ENCODE data around the gene RPLP1.

The RPLP1 gene

DNA sequence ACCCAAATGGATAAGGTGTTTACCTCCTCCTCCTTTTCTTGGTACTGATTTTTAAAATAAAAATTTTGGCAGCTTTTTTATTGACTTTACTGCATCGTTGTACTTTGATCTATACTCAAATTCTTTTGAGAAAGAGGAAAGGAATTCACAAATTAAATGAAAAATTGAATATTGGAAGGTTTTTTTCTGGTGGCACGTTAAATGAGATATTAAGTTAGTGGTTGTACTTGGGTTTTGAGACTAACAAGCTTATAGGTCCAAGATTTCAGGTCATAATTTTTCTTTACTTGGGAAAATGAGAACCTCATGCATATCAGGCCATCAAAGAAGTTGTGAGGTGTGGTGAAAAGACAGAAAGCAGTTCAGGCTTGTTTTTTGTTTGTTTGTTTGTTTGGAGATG is 14.1 kb downstream of the RPLP1 start:
- H3K27ac ChIP-seq = peak overlapping the region; percentile 12
- DNase-seq (ENCODE audit: low read depth, low spot score) = no peak

DNA sequence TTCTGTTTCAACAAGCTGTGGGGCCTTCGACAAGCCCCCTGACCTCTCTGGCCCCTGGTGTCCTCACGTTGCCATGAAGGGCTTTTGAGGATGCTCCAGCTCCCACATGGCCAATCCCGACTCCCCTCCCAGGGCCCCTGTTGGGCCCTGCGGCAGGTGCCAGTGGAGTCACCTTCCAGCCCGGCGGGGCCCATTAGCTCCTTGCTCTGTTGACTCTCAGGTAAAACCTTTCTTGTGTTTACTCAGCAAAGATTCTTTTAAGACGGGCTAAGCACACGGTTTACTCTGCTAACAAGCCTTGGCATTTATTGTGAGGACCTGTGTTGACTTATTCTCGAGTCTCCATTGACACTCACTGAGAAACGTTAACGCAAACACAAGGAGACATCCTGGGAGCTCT is 15.0 kb downstream of the RPLP1 start:
- peak overlapping the region; percentile 53 for H3K27ac ChIP-seq
- DNase-seq (ENCODE audit: low read depth, low spot score) = no peak

DNA sequence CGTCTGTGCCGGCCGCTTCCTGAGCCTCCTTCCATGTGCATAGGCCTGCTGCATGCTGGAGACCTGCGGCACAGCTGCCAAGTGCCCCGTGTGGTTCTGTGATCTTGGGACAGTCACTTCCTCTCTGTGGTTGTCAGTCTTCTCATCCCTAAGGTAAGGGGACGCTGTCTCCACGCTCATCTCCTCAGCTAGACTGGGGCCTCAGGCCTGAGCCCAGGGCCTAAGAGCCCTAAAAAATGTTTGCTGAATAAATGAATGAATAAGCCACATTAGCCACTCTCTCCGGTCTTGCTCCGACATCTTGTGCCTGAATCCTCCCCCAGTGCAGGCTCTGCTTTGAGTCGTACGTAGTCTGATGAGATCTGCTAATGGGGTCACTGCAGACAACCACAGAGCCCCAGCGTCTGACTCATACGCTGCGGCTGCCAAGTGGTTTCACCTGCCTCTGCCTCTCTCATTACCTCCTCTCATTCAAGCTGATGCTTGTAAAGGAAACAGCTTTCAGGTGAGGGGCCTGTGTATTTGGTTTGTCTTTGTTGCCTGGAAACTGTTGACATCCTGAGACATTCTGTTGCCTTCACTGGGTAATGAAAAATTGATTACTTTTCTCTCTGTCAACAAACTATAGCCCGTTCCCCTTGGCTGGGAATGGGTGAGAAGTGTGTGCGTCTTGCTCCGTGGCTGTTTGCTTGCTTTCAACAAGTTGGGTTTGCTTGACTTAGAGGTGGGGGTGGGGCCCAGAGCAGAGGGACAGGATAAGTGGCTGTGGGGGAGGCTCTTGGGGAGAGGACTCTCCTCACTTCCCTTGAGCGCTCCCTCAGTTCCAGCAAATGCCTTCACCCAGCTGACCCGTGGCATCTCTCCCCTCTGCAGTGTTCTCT is 15.9 kb downstream of the RPLP1 start:
- peak; percentile 95 for DNase-seq (ENCODE audit: low read depth, low spot score)

DNA sequence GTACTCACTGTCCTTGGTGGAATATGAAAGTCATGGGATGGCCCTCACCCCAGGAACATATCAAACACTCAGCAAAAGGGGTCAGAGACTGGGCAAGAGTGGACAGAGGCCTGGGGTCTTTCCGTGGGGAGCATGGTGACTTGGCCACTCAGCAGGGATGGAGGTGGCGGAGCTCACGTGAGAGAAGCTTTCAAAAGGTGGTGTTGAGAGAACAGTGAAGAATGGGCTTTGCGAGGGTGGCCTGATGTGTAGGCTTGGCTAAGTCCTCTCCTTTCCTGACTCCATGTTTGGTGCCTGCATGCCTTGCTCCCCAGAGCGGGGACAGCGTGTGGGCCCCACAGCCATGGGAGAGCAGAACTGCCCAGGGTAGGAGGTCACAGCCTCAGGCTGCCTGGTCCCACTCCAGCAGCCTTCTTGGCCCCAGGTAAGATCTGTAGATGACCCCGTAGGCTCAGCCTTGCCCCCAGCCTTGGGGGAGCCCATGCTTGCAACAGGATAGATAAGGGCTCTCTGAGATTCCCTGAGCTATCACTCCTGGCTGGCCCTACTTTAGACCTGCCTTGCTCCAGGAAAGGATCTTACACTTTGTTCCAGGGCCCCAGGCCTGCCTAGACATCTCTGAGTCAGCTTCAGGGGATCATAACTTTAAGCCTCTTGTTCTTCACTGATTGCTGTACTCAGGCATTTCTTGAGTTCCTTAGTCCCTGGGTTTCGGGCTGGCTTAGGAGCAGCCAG is 17.0 kb downstream of the RPLP1 start:
- DNase-seq (ENCODE audit: low read depth, low spot score) = no peak
- no peak overlapping the region for H3K27ac ChIP-seq

More for the DNA sequence above, 15.9 kb downstream of the RPLP1 start:
- H3K27ac ChIP-seq = peak overlapping the region; percentile 53

DNA sequence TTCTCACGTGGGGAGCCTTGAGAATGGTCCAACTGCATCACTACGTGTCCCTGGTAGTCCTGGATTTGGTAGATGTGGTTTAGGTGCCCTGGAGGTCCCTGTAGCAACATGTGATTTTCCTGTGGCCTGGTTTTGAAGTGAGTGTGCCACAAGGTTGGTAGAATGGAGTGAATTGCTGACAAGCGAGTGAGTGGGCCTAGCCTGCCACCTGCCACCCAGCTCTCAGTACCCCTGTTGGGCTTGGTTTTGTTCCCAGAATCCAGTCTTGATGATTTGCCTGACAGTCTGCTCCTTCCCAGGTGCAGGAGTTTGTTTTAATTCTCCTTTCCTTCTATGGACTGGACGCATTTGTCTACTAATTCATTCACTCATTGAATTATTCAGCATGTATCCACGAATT is 19.4 kb downstream of the RPLP1 start:
- no peak for DNase-seq (ENCODE audit: low read depth, low spot score)
- H3K27ac ChIP-seq = no peak overlapping the region

DNA sequence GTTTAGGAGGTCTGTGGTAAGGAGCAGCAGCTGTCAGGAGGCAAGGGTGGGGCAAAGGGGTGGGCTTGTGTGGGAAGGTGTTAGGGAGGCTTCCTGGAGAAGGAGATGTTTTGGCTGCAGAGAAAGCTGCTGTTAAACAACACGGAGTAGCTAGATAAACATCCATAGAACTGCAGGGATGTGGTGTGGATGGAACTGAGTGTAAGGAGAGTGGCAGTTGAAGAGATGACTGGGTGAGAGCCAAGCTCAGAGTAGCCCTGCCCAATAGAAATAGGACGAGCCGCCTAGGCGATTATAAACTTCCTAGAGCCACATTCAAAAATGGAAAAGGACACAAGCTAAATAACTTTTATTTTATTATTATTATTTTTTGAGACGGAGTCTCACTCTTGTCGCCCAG is 19.9 kb downstream of the RPLP1 start:
- H3K27ac ChIP-seq = no peak overlapping the region
- no peak for DNase-seq (ENCODE audit: low read depth, low spot score)

DNA sequence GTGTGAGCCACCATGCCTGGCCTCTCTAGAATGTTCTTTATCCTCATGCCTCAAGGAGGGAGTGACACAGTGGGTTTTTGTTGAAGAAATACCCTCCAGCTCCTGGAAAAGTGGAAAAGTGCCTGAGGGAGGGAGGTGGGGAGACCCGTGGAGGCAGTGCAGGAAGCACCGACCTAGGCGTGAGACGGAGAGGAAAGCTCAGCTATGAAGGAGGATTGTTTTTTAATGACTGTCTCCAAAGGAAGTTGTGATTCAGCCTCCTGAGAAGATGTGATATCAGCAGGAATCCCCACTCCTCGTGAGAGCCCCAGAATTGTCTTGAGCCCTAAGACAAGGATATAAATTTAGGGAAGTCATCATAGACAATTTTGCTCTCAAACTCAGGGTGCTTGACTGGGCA is 21.7 kb downstream of the RPLP1 start:
- H3K27ac ChIP-seq = no peak overlapping the region
- DNase-seq (ENCODE audit: low read depth, low spot score) = no peak

DNA sequence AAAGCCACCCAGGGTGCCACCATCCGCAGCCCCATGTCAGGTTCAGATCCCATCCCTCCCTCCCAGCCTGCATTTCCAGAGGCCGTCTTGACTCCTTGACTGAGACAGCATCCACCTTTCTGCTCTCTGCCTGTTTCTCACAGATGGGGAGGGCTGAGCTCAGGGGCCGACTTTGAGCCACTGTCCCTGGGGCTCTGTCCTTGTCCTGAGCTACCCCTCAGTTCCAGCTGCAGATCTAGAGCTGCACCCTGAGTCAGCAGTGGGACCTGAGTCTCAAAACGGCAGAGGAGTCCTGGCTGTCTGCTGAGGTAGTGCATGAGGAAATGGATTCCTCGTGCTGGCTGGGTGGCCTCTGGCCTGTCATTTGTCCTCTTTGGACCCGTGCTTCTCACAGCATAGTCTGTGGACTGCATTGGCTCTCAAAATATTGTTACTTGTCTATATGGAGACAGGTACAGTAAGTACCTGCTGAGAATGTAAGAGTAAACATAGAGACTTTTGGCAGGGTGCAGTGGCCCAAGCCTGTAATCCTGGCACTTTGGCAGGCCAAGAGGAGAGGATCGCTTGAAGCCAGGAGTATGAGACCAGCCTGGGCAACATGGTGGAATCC is 22.3 kb downstream of the RPLP1 start:
- H3K27ac ChIP-seq = no peak overlapping the region
- no peak for DNase-seq (ENCODE audit: low read depth, low spot score)

DNA sequence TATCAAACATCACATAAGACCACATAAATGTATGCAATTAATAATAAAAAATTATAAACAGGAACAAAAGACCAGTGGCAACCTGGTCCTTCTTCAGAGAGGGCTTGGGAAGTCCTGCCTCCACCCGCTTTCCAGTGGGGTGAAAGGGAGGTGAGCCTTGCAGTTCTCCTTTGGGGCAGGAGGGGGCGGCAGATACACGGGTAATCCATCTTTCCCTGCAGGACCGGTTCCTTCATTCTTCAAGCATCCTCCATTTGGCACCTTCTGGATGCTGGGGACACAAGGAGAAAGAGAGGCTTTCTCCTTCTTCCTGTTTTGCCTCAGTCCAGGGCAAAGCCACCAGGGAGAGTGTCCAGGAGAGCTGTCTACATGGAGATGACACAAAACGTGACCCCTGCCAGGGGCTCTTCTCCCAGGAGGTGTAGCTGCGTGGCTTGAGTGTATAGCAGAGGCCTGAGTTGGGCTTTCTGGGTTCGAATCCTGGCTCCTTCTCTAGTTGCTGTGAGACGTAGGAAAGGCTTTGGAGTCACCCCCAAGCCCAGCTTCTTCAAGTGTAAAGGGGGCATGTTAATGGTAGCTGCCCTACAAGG is 23.2 kb downstream of the RPLP1 start:
- no peak for DNase-seq (ENCODE audit: low read depth, low spot score)
- no peak overlapping the region for H3K27ac ChIP-seq

DNA sequence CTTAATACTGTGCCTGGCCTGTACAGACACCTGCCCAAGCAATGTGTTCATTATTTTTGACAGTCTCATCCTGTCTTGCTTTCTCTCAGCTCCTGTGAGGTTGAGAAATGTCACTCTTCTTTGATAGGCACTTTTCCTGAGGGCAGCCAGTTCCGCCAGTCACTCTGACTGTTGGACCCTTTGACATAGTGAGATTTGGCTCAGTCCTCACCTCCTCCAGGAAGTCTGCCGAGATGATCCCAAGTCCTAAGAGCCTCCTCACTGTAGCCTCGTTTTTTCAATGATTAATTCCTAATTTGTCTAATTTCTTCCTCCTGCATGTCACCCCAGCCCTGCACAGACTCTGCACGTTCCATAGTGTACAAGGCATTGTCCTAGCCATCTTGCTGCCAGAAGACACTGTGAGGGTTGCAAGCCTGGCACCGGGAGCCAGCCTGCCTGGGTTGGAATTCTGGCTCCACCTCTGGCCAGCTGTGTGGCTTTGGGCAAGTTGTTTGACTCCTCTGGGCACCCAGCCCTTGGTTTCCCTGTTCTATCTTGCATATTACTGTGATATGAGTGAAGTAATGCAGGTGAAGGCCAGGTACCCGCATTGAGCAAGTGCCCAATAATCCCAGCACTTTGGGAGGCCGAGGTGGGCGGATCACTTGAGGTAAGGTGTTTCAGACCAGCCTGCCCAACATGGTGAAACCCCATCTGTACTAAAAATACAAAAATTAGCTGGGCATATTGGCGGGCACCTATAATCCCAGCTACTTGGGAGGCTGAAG is 24.3 kb downstream of the RPLP1 start:
- DNase-seq (ENCODE audit: low read depth, low spot score) = no peak
- no peak overlapping the region for H3K27ac ChIP-seq

DNA sequence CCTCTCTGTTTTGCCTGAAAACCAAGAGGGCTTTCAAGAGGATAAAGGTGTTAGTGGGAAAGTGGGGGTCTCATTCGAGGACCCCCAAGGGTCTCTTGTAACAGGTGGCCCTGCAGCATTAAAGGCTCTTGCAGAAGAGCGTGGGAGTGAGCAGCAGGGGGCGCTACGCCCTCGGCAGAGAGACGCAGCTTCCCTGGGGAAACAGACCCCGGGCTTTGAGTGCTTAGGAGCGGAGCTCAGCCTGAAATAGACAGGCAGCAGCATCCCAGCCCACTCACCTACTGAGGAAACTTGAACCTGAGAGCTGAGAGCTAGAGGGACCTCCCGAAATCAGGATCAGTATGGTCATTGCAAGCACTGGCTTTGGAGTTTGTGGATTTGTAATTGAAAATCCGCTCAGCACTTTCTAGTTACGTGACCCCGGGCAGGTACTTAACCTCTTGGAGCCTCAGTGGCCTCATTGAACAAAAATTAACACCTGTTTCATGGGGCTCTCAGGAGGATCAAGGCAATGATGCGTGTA is 25.7 kb downstream of the RPLP1 start:
- no peak overlapping the region for H3K27ac ChIP-seq
- DNase-seq (ENCODE audit: low read depth, low spot score) = no peak

DNA sequence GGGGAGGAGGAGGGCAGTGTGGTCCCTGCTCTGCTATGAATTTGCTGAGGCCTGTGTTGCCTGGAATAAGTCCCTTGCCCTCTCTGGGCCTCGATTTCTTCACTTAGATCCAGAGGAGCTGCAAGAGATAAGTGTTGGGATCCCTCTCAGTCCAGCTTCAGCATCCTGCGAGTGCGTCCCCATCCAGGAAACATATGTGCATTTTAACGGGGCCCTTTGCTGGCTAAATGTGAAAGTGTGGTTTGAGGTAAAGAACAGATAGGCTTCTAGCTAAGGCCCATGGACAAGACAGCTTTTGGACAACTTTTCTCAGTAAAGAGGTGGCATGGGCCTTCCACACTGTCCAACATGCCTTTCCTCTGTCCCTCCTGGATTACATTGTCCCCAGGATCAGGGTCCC is 26.5 kb downstream of the RPLP1 start:
- DNase-seq (ENCODE audit: low read depth, low spot score) = no peak
- no peak overlapping the region for H3K27ac ChIP-seq

DNA sequence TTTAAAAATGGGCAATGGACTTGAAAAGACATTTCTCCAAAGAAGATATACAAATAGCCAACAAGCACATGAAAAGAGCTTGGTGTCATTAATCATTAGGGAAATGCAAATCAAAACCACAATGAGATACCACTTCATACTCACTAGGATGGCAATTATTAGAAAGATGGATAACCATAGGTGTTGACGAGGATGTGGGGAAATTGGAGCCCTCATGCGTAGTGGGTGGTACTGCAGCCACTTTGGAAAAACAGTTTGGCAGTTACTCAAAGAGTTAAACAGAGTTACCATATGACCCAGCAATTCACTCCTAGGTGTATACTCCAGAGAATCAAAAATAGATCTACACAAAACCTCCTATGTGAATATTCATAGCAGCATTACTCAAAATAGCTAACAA is 27.4 kb downstream of the RPLP1 start:
- DNase-seq (ENCODE audit: low read depth, low spot score) = no peak
- no peak overlapping the region for H3K27ac ChIP-seq

DNA sequence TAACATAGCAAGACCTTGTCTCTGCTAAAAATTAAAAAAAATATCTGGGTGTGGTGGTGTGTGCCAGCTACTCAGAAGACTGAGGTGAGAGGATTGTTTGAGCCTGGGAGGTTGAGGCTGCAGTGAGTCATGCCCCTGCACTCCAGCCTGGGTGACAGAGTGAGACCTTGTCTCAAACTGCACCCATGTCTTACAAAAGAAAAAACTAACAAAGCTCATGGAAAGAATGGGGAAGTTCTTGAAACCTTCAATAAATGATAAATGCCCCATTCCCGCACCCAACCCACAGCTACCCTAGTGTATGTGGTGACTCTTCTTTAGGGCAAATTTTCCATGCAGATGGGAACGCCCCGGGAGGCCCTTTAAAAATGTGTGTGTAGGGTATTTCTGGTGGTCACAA is 28.3 kb downstream of the RPLP1 start:
- no peak for DNase-seq (ENCODE audit: low read depth, low spot score)
- no peak overlapping the region for H3K27ac ChIP-seq

DNA sequence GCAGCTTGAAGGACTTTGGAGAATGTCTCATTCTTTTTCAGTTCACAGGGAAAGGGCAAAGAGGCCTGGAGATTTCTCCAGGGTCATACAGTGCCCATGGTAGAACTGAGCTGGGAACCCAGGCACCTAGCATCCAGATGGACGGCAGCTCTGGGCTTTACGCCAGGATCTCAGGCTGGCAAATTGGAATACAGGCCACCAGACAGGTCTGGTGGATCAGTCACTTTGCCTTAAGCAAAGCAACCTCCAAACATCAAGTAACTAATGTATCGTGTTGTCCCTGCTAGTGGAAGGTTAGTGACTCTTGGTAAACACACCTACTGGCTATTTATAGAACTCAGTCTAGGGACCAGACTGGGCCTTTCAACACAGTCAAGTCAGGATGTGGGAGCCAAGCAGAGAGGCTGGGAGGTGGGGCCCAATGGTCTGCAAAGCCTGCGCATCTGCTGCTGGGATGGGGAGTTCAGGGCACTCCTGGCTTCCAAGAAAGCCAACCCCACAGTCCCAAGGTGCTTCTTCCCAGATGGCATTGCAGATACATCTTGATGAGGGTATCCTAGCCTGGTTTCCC is 30.2 kb downstream of the RPLP1 start:
- H3K27ac ChIP-seq = no peak overlapping the region
- no peak for DNase-seq (ENCODE audit: low read depth, low spot score)

DNA sequence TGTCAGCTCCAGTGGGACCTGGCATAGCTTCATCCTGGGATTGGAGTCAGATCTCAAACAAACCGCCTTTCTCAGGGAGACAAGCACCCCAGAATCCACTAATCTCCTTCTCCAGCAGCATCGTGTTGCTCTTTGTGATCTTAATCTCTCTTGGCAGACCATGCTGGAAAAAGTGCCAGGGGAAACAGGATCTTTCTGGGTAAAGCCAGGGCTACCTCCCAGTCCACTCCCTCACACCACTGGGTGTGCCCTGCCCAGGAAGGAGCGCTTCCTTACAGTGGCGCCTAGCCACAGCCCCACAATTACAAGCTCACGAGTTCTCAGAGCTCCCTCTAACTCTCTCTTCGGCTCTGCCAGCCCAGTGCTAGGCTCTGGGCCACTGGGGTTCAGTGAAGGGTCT is 32.2 kb downstream of the RPLP1 start:
- DNase-seq (ENCODE audit: low read depth, low spot score) = no peak
- H3K27ac ChIP-seq = no peak overlapping the region

DNA sequence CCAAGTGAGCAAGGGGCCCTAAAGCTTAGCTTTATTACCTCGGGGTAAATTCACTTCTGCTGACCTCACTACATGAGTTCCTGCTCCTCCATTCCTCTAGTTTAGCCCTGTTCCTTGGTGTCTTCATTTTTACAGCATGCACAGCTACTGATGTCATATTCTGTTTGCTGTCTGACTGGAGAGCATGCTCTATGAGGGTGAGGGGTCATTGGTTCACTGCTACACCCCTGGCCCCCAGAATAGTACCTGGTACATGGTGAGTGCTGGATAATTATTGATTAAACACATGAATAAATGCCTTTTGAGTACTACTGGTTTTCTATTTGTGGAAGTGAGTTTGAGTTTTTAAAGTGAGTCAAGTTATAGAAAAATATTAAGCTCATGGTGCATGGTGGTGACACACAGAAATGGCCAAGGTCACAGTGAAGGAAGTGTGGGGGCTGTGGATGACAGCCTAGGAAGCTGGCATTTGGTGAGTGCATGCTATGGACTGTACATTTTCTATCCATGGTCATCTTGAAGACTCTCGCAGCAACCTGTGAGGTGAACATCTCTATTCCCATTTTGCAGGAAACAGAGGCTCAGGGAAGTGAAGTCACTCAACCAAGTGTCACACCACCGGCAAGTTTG is 34.0 kb downstream of the RPLP1 start:
- H3K27ac ChIP-seq = no peak overlapping the region

DNA sequence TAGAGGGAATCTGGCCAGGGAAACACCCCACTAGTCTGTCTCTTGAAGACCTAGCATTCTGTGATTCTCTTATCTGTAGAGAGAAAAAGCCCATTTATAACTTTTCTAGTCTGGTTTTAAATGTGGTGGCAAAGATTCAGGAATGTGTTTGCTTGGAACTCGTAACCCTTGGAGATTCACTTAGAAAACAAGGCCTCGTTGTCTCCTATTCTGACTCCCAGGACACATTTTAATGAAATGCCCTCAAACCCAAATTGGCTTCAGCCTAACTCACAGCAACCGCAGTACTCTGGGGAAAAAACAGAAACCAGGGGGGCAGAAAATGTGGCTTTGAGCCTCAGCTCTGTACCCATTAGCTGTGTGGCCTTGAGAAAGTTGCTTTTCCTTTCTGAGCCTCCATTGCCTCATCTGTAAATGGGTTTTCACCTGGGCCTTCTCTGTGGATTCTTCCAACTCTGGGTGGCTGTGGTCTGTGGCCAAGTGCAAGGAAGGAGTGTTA is 36.5 kb downstream of the RPLP1 start:
- DNase-seq (ENCODE audit: low read depth, low spot score) = no peak
- no peak overlapping the region for H3K27ac ChIP-seq

More for the DNA sequence above, 34.0 kb downstream of the RPLP1 start:
- DNase-seq (ENCODE audit: low read depth, low spot score) = no peak

Data from epithelial cell of prostate (primary cell).